ENCODE measurements around the gene UBE2E2. TPM values are rescaled to one million over a fixed set of nuclear protein-coding genes. Genes with fewer than 3 reads are reported as not detected.

UBE2E2 gene
- total RNA-seq, 1 experiment from 2014 or later = 38.6 TPM

DNA sequence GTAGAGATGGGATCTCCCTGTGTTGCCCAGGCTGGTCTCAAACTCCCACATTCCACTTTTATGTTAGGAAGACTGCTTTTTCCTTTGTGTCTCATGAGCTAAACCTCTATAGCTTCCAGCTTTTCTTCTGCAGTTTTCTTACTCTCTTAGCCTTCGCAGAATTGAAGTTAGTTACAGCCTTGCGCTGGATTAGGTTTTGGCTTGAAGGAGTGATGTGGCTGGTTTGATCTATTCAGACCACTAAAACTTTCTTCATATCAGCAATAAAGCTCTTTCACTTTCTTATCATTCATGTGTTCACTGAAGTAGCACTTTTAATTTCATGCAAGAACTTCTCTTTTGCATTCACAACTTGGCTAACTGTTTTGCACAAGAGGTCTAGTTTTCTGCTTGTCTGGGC, 254.6 kb downstream of the UBE2E2 start:
- Histone ChIP-seq H3K79me1 (ENCODE audit: insufficient read depth, low read depth, low read length, poor library complexity, severe bottlenecking) (no peaks in the 10 kb centered on the region), H3K27me3 (ENCODE audit: insufficient read depth, low read length) (no peaks in the 10 kb centered on the region), H2BK20ac (ENCODE audit: low read depth, low read length, poor library complexity, severe bottlenecking) (no peak overlapping the region), H3K27ac (ENCODE audit: insufficient read length, low read depth, low read length) (no peak overlapping the region), H2BK15ac (ENCODE audit: low read depth, low read length) (no peak overlapping the region), H2BK120ac (ENCODE audit: low read depth, low read length, poor library complexity, severe bottlenecking) (no peak overlapping the region), H4K5ac (ENCODE audit: insufficient read length, low read depth, low read length) (no peak overlapping the region), H3K4me1 (ENCODE audit: insufficient read depth, low read length) (no peaks in the 10 kb centered on the region; the same call in 1 of the 2 replicates), H3K14ac (ENCODE audit: insufficient read depth, low read length) (no peak overlapping the region), H4K8ac (replicated peaks; ENCODE audit: insufficient read length, low read depth, low read length) (no peak overlapping the region), H4K20me1 (ENCODE audit: control insufficient read depth, insufficient read depth, insufficient read length) (no peaks in the 10 kb centered on the region), H4K91ac (ENCODE audit: insufficient read length, low read depth, low read length) (no peak overlapping the region), H3K9me3 (ENCODE audit: control insufficient read depth, low read depth, low read length) (no peaks in the 10 kb centered on the region), H3K79me2 (ENCODE audit: insufficient read depth, low read length) (no peaks in the 10 kb centered on the region), H3K18ac (ENCODE audit: insufficient read length, low read depth, low read length) (no peak overlapping the region), H2BK12ac (ENCODE audit: insufficient read length, low read depth, low read length) (no peak overlapping the region), H2BK5ac (ENCODE audit: insufficient read length, low read length) (no peak overlapping the region), H3K4ac (ENCODE audit: low read depth, low read length) (no peak overlapping the region), H3K23ac (ENCODE audit: insufficient read length, low read depth, low read length) (no peak overlapping the region), H3K23me2 (ENCODE audit: insufficient read length, low read depth, low read length, poor library complexity, severe bottlenecking) (no peaks in the 10 kb centered on the region), H2AK5ac (ENCODE audit: insufficient read length, low read length) (no peak overlapping the region), H3K9ac (ENCODE audit: extremely low read depth, insufficient read length, low read length) (no peak overlapping the region), H3T11ph (ENCODE audit: low read length) (no peak overlapping the region), H3K4me2 (ENCODE audit: insufficient read depth, insufficient read length, low read length) (no peak overlapping the region), H2AFZ (ENCODE audit: low read length) (no peak overlapping the region), H3K56ac (ENCODE audit: insufficient read length, low read depth, low read length) (no peak overlapping the region)
- H3K36me3 Mint-ChIP-seq (ENCODE audit: insufficient read depth in 1 of 3, low read depth in 3 of 3) = peaks cover 1 to 24% (median 11%) of the 10 kb centered on the region in 3 experiments; a peak in 6 of 7 replicates
- peaks cover 21 to 27% of the 10 kb centered on the region in 2 experiments for H3K4me1 Mint-ChIP-seq
- no peaks in the 10 kb centered on the region for H3K27me3 Mint-ChIP-seq (ENCODE audit: low read depth)
- peaks cover 2 to 8% of the 10 kb centered on the region in 2 experiments; a peak in 4 of 5 replicates for H3K9me3 Mint-ChIP-seq
- no peak overlapping the region for H3K4me3 Mint-ChIP-seq
- H3K27ac Mint-ChIP-seq = no peak overlapping the region; a peak in 1 of 7 replicates
- WGBS (ENCODE audit: extremely low coverage, insufficient read length, low lambda C conversion rate) = no CpG with 5 or more reads among the region's 2 CpGs
- no peak for DNase-seq
- TF ChIP-seq, protein P1, sequence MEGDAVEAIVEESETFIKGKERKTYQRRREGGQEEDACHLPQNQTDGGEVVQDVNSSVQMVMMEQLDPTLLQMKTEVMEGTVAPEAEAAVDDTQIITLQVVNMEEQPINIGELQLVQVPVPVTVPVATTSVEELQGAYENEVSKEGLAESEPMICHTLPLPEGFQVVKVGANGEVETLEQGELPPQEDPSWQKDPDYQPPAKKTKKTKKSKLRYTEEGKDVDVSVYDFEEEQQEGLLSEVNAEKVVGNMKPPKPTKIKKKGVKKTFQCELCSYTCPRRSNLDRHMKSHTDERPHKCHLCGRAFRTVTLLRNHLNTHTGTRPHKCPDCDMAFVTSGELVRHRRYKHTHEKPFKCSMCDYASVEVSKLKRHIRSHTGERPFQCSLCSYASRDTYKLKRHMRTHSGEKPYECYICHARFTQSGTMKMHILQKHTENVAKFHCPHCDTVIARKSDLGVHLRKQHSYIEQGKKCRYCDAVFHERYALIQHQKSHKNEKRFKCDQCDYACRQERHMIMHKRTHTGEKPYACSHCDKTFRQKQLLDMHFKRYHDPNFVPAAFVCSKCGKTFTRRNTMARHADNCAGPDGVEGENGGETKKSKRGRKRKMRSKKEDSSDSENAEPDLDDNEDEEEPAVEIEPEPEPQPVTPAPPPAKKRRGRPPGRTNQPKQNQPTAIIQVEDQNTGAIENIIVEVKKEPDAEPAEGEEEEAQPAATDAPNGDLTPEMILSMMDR (conservative IDR thresholded peaks at IDR 0.05) = no peak

Data from H9 (cell line).